Right forelimb (tissue), 1 donor: ENCODE measurements around the gene RPGRIP1L.
A peak's percentile ranks its signal among the peaks of the same experiment; 100 is the strongest.
"Not testable (repeated sequence)": the region's sequence is repeated elsewhere in the genome, so short reads cannot be mapped to it uniquely, and the experiment has no call there.

Source experiments
- DNase-seq: peaks from one replicate; pipeline ENCODE4 v3.0.0-alpha.2; 2018

The RPGRIP1L gene

DNA sequence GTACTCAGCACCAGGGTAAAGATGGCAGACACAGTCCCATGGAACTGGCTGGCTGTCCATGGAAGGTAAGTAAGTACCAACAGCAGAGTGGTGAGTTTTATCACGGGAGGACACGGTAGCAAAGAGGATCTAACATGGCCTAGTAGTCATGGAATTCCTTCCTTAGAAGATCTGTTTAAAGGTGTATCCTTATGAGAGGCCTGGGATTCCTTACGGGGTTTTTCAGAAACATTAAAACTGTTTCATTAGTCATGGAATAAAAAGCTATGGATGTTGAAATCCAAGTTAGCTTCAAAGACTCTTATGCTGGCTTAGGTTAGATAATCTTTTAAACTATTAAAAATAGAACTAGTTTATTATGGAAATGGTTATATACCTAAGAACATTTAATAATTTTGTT is 7.7 kb upstream of the RPGRIP1L start:
- no peak for DNase-seq

DNA sequence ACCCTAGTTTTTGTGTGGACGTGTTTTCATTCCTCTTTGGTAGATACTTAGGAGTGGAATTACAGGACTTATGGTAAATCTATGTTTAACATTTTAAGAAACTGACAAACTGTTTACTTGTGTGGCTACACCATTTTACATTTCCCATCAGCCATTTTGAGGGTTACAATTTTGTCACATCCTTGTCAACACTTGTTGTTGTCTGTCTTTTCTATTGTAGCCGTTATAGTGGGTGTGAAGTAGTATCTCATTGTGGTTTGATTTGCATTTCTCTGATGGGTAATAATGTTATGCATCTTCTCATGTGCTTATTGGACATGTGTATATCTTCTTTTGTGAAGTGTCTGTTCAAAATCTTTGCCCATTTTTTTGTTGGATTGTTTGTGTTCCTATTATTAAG is 4.8 kb upstream of the RPGRIP1L start:
- DNase-seq: no peak

DNA sequence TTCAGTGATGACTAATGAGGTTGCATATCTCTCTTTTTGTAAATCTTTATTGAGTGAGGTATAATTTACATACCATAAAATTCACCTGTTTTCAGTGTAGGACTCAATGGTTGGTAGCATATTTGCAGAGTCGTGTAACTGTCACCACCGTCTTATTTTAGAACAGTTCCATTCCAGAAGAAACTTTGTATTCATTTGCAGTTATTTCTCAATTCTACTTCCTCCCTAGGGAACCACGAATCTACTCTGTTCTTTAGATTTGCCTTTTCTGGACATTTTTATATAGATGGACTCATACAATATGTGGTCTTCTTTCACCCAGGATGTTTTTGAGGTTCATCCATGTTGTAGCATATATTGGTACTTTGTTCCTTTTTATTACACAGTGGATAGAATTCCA is 4.0 kb upstream of the RPGRIP1L start:
- no peak for DNase-seq

GRCh38 chr16:53704445-53704813 is 770 bp upstream of the RPGRIP1L start:
- DNase-seq: no peak

DNA sequence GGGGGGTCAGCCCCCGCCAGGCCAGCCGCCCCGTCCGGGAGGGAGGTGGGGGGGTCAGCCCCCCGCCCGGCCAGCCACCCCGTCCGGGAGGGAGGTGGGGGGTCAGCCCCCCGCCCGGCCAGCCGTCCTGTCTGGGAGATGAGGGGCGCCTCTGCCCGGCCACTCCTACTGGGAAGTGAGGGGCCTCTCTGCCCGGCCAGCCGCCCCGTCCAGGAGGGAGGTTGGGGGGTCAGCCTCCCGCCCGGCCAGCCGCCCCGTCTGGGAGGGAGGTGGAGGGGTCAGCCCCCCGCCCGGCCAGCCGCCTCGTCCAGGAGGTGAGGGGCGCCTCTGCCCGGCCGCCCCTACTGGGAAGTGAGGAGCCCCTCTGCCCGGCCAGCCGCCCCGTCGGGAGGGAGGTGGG is 5.4 kb downstream of the RPGRIP1L start:
- not testable (repeated sequence) for DNase-seq

DNA sequence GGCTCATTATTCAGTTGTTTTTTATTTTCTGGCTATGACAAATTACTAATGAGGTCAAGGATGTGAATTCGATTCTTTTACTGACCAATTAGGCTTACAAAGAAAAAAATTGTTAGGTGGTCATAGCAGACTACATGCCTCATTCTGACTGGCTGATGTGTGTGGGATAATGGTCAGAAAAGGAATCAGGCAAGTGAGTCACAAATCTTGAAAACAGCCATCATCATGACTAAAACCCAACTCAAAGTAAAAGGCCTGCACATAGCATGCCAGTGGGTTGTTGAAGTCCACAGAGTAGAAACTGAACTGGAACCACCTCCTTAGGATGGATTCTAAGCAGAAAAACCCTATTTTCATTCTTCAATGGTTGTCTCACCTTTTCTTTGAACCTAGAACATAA is 8.6 kb downstream of the RPGRIP1L start:
- no peak for DNase-seq

DNA sequence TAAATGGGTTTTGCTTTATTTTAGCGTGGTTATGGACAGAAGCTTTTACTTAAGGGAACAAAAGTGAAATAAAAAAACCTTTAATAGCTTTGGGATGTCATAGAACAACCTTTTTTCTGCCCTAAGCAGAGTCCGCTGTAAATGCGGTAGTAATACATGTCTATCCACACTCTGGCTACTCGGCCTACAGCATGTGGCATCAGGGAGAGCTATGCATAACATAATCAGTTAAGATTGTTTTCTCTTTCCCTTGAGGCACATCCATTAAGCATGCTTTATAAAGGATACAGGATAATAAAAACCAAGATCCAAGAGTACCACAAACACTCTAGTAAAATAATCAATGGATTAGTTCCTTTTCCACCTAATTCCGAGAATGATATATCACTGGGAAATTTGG is 10.3 kb downstream of the RPGRIP1L start:
- no peak for DNase-seq

- no peak for DNase-seq
Observed at GRCh38 chr16:53692146-53692545, 11.5 kb downstream of the RPGRIP1L start.

GRCh38 chr16:53690771-53691170 is 12.9 kb downstream of the RPGRIP1L start:
- no peak for DNase-seq

DNA sequence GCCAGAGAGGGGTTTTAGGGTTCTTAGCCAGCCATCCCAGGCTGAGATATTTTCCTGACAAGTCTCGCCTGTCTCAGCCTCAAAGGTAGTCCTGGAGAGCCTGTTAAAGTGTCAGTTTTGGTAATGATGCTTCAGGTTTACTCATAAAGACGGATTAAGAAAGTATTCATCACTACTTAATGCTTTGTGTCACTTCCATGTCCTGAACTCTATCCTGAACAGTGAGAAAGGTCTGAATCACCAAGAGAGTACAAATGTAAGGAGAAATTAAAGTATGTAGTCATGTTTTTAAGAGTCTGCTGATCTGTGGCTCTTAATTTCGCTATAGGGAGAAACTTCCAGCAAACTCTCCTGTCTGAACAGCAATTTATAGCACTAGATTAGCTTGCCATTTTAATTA is 14.0 kb downstream of the RPGRIP1L start:
- DNase-seq: no peak

GRCh38 chr16:53686710-53687109 is 16.9 kb downstream of the RPGRIP1L start:
- no peak for DNase-seq

- not testable (repeated sequence) for DNase-seq
Observed at GRCh38 chr16:53685334-53685733, 18.3 kb downstream of the RPGRIP1L start.

- no peak for DNase-seq
Observed at GRCh38 chr16:53681354-53681753, 22.3 kb downstream of the RPGRIP1L start.

GRCh38 chr16:53680756-53681155 is 22.9 kb downstream of the RPGRIP1L start:
- no peak for DNase-seq

DNA sequence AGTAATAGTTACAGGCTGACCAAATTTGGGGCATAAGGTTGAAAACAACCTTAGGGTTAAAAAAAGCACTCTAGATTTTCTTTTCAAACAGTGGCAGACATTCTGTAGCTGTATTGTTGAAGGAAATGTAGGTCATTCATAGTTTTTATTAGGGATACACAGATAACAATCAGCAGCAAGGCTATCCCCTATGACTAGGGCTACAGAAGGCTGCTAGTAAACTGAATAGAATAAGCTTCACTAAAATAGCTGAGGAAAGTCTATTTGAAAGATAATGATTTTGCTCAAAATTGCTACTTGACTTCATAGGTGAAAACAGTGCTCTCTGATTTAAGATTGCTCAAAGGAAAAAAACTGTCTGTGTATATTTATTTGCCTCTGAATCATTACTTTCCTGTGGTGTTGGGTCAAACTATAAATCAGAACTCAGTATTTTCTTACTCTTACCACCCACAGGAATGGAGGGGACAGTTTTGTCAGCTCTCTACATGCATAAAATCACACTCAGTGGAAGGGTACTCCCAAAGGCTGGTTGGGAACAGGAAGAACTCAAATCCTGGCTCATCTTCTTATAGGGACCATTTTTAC is 24.8 kb downstream of the RPGRIP1L start:
- no peak for DNase-seq

- DNase-seq: no peak
Observed at GRCh38 chr16:53678155-53678554, 25.5 kb downstream of the RPGRIP1L start.

- no peak for DNase-seq
Observed at GRCh38 chr16:53673189-53673588, 30.5 kb downstream of the RPGRIP1L start.

GRCh38 chr16:53672461-53672860 is 31.2 kb downstream of the RPGRIP1L start:
- DNase-seq: no peak

- DNase-seq: no peak
Observed at GRCh38 chr16:53668869-53669268, 34.8 kb downstream of the RPGRIP1L start.

DNA sequence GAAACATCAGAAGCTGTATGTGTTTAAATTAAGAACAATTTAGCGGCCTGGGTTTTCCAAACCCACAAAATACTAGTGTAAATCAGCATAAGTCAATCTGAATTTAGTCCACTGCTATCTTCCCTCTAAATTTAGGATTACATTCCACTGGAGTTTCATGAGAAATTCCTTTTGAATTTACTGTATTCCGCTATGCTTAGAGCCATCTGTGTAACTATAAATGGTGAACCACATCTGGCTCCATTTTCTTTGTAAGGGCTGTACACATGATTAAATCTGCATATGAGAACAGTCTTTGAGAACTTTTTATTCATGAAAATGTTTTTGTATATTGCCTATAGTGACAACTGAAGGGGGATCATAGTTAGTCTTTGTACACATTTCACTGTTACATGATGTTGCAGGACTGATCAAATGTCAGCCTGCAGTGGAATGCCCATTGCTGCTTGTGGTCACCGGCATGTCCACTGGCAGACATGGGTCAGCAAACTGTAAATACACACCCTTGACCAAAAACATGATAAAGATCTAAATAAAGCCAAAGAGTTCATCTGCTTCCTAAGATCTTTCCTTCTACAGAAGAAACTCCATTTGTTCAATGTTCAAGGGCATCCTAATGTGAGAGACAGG is 36.8 kb downstream of the RPGRIP1L start:
- no peak for DNase-seq

DNA sequence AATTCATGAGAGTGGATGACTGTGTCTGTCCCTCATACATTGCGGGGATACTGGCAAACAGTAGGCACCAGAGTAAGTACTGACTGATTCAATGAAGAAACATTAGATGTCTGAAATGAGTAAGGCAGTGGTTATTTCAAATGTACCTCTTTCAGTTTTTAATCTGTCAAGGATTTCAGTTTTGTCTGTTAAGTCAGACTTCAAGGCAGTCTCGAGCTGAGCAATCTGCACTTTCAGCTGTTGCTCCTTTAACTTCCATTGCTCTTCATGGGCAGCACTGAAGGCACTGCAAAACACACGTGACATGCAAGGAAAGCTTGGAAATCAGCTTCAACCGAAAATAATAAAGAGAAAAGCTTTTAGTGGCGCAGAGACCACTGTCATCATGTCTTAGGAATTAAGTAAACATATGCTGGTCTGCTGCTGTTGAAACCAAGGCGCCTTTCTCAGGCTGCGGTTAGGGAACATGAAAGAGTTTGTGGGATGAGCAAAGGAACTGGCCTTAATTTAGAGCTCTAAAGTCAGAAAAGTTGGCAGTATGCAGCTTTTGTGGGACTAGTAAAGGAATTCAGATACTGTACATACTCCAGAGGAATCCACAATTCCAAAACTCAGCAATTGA is 38.8 kb downstream of the RPGRIP1L start:
- DNase-seq: peak; percentile 50

- DNase-seq: no peak
Observed at GRCh38 chr16:53662072-53662471, 41.6 kb downstream of the RPGRIP1L start.

DNA sequence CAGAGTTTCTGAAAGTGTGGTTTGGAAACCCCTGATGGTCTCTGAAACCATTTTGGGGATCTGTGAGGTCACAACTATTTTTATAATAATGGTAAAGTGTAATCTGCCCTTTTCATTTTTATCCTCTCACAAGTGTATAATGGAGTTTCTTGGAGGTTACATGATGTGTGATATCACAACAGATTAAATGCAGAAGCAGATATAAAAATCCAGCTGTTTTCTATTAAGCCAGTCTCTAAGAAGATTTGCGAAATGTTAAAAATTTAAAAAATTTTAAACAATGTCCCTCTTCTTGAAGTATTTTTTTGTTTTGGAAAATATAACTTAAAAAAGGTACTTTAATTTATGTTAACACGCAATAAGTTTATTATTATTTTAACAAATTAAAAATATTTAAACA is 48.7 kb downstream of the RPGRIP1L start:
- no peak for DNase-seq

- DNase-seq: no peak
Observed at GRCh38 chr16:53651357-53651756, 52.3 kb downstream of the RPGRIP1L start.

- no peak for DNase-seq
Observed at GRCh38 chr16:53646506-53646905, 57.2 kb downstream of the RPGRIP1L start.
